ENCODE results near the gene RPS10.

- TF ChIP-seq CTCF (conservative IDR thresholded peaks at IDR 0.05; ENCODE audit: low read depth, low read length) (no peak), EZH2 (IDR thresholded peaks at IDR 0.05; ENCODE audit: borderline replicate concordance, low read depth, low read length, poor library complexity, severe bottlenecking) (no peak)
Measured at GRCh38 chr6:34463849-34464248, 38.0 kb upstream of the RPS10 start.

Measured in A673 (cell line).